ENCODE results near the gene PRIMA1.
"Not testable (repeated sequence)": the region's sequence is repeated elsewhere in the genome, so short reads cannot be mapped to it uniquely, and the experiment has no call there.

The PRIMA1 gene

GRCh38 chr14:93788293-93788542 lies at the start of gene PRIMA1:
Gene PRIMA1 (minus strand): TSS chr14:93788485. CDS start chr14:93787718, 767 bp downstream.
- no peak for DNase-seq

- DNase-seq, result no peak
Observed at GRCh38 chr14:93834699-93835371, 46.5 kb upstream of the PRIMA1 start.

DNA sequence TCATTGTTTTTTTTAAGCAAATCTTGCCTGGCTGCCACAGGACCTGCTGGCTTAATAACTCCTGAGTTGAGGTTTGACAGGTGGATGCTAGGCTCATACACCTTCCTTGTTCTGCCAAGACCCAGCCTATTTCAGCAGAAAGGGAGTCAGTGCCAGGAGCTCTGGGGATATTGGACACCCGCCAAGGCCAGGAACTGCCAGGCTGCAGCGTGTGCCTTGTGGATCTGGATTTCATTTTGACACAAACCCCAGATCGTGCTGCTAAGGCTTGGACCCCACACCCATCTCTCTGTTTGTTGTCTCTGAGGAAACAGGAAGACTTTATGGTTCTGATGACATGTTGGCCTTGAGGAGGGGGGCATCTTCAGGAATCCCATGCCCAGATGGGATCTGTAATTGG lies 44.4 kb upstream of the PRIMA1 start:
- no peak for DNase-seq

DNA sequence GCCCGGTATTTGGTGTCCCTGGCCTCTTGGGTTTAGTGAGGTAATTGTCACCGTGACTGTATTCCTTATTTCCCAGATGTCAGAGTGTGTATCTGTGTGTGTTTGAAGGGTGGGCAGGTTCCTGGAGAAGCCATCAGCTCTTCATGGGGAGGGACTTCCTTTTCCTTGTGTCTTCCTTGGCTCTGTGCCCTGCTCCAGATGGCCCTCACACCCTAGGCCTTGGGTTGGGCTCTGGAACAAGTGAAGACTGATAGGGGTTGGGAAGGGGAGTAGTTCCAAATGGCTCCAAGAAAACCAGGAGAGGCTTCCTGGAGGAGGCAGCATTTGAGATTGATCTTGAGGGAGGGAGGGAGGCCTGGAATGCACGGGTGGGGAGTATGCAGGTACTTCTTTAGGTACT lies 43.8 kb upstream of the PRIMA1 start:
- DNase-seq, result no peak

DNA sequence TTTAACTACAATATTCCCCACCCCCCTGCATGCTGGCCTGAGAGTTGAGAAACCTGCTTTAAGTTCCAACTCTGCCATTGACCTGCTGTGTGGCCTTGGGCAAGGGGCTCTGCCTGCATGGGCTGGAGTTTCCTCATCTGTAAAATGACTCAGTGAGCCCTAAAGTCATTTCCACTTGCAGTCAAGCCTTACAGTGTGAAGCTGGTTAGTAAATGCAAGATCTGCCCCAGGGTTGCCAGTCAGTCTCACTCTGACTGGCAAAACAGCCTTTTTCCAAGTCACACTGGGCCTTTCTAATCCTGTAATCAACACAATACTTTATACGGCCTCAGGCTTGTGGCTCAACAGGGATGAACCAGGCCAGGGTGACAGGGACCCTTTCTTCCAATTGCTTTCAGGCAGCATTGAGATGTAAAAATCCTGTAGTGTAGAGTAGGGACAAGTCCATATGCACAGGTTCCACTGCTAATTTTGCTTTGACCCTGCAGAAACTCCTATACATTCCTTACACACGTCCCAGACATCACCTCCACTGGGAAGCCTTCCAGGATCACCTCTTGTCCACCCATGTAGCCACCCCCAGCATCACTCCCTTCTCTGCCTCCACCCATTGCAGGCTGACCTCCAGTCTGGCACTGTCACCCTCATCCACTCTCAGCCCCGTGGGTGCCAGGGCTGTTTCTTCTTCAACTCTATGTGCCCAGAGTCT lies 42.6 kb upstream of the PRIMA1 start:
- DNase-seq, result no peak

GRCh38 chr14:93829839-93830481 lies 41.7 kb upstream of the PRIMA1 start:
- no peak for DNase-seq

GRCh38 chr14:93825235-93825553 lies 36.9 kb upstream of the PRIMA1 start:
- DNase-seq, result no peak

DNA sequence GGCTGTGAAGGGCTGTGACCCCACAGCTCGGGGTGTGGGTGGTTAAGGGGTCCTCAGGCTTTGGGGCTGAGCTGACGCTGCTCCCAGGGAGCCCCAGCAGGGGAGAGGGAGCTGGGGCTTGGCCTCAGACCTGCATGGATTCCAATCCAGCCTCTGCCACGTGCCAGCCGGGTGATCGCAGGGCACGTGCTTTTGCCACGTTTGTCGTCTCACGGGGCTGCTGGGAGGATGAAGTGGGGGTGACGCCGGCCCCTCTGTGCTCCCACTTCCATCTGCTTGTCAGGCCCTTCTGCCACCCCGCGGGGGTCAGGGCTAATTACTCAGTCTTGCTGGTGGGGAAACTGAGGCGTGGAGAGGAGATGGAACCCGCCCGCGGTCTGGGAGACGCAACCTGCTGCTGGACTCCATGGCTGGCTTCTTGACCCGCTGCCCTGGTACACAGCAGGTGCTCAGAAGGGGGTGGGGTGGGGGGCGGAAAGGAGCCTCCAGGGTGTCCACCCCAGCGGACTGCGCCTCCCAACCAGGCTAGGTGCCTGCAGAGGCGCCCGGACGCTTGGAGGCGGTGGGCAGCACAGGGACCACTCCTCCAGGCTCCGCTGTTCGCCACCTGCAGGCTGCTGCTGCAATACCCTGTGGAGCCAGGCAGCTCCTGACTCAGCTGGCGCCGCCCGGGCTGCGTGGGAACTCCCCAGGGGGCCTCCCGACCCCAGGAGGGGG lies 36.4 kb upstream of the PRIMA1 start:
- no peak for DNase-seq

DNA sequence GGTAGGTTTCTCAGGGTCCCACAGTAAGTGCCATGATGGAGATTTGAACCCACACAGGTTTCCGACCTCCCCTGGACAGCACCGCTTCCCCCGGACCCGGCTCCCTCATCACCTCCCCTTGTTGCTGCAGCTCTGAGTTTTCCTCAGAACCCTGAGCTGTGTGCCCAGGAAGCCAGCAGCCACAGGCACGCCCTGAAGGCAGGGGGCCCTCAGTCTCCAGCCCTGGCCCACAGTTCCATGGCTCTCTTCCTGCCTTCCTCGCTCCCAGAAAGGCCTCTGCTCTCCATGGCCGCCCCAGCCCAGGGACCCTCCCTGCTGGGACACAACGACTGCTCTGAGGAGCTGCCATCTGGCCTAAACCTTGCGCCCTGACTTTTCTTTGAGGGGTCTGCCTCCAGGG lies 35.8 kb upstream of the PRIMA1 start:
- no peak for DNase-seq

DNA sequence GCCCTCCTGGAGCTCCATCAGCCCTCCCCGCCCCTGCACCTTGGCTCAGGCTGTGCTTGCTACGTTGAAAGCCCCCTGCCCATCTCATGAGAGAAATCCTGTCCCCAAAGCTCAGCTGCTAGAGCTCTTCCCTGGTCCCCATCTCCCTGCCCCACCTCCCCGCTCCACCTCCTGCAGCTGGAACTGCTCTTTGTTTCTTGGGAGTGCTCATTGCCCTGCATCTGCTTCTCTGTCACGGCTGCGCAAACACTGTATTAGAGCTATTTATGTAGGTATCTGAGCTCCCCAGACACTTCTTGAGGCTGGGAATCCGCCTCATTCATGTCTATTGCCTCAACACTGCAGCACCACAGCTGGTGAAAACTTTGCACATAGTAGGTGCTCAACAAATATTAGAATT lies 32.8 kb upstream of the PRIMA1 start:
- no peak for DNase-seq

DNA sequence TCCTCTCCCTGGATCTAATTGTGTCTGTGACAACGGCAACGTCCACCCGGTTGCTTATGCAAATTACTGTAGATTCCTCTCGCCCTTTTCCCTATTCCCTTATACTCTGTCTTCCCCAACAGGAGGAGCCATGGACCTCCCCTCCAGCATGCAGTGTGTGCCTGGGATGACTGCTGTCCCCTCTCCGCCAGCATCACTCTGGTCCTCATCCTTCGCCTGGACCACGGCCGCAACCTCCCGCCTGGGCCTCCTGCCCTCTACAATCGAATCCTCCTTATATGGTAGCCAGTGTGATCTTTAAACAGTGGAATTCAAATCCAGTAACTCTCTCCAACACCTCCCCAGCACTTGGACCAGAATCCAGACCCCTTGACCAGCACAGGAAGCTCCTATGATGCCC lies 30.6 kb upstream of the PRIMA1 start:
- no peak for DNase-seq

DNA sequence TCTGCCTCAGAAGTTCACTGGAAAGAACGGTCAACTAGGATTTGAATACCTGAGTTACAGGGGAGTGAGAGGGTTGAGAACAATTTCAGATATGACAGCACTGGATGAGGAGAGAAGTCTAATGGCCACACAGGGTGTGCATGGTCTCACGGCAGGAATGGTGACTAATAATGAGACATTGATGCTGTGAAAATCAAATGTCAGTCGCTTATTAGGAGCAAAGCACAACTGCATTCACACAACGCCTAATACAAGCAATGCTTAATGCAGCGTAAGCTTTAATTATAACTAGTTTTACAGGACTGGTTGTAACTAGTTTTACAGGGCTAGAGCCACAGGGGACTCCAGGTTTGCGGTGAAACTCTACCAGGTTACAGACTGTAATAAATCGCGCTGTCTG lies 23.4 kb upstream of the PRIMA1 start:
- DNase-seq, result no peak

DNA sequence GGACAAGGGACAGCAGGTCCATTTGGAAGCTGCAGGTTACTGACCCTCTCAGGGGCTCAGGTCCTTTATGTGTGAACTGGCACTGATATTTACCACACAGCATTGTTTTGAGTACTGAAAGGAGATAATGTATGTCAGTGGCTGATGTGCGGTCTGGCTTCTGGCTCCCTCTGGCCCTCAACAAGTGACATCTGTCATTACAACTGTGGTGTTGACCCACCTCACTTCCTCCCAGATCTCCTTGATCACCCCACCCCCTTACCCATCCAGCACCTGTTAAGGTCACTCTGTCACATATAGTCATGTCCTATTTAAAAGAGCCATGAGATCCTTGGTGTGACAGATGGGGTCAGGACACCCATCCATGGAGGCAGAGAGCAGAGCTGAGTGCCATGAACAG lies 22.7 kb upstream of the PRIMA1 start:
- DNase-seq, result no peak

- DNase-seq, result not testable (repeated sequence)
Observed at GRCh38 chr14:93809491-93810420, 21.5 kb upstream of the PRIMA1 start.

- peak; percentile 10 to 12 for DNase-seq
Observed at GRCh38 chr14:93804654-93805053, 16.4 kb upstream of the PRIMA1 start.

- no peak for DNase-seq
Observed at GRCh38 chr14:93803408-93804318, 15.4 kb upstream of the PRIMA1 start.

GRCh38 chr14:93799989-93800921 lies 12.0 kb upstream of the PRIMA1 start:
- no peak for DNase-seq

DNA sequence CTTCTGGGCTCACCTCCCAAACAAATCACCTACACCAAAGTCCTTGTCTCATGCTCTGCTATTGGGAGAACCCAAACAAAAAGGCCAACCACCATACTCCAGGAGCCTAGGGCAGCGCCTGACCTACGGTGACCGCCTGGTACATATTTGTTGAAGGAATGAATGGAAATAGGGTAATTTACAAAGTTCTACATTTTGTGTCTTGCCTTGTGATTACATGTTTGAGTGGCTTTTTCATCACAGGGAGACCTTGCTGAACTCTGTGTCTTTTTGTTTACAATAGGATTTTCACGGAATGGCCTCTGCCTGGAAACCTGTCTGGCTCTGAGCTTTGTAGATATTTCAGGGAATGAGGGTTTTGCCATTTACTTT lies 11.3 kb upstream of the PRIMA1 start:
- no peak for DNase-seq

DNA sequence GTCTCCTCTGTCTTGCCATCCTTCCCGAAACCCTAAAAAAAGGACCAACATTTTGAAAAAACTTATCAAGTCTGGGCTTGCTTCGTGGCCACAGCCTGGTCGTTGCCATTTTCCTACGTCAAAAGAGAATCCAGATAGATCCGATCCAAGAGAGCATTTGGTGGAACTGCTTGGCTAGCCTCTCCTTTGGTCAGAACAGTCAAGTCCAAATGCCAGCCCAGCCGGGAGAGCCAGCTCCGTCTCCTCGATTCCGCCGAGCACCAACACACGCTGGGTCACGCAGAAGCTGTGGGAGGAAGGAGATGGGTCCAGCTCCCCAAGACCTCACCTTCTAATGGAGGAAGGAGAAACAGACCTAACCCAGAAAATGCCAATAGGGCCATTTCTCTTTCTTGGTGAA lies 9.3 kb upstream of the PRIMA1 start:
- no peak for DNase-seq

DNA sequence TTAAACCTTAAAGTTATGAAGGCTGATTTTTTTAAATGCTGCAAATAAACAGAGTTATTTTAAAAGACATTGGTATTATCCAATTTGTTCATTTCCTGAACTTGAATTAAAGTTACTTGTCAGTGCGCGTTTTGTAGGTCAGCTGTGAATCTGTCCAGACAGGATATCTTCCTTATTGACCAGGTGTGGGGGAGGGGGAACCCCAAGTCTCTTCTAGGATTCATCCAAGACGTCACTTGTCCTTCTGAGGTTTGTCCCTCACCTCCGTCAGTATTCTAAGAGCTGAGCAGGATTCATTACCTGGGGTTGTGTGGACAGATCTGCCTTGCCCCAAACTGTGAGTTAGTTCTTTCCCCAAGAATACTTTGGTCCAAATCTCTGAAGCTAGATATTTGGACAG lies 8.8 kb upstream of the PRIMA1 start:
- DNase-seq, result no peak

DNA sequence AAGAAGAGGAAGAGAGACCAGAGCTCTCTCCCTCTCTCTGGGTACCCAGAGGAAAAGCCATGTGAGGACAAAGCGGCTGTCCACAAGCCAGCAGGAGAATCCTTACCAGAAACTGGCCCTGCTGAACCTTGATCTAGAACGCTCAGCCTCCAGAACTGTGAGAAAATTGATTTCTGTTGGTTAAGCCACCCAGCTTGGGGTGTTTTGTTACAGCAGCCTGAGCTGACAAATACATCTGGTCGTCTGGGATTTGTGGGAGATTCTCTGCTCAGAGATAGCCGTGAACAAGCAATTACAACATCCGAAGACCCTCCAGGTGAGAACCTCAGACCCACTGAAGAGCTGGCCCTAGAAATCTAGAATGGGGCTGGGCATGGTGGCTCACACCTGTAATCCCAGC lies 6.5 kb upstream of the PRIMA1 start:
- DNase-seq, result no peak
